Upper lobe of left lung (tissue), 6 donors: ENCODE data around the gene HBS1L. TPM values are rescaled to one million over a fixed set of nuclear protein-coding genes. Genes with fewer than 3 reads are reported as not detected.

Source experiments
- ATAC-seq, 2 donors: fragments of 200-7000 bp; cut with Tn5 transposase; one replicate each; pipeline ENCODE4 v1.9.1; 2022; ENCODE audit warnings: mild to moderate bottlenecking in 2 of 2, moderate library complexity in 2 of 2; ENCODE audit not compliant: low FRiP score in 2 of 2
- DNase-seq, 2 donors: peaks; one replicate each; pipeline ENCODE4 v3.0.0-alpha.2; 2019 to 2020
- H3K27ac ChIP-seq, 4 donors: fragments of 200-600 bp; sonication (generic); one replicate each; pipeline ENCODE4 v1.5.1; 2016 to 2019
- H3K27me3 ChIP-seq, 4 donors: fragments of 200-600 bp; sonication (generic); one replicate each; pipeline ENCODE4 v1.5.1; 2017 to 2019
- H3K36me3 ChIP-seq, 4 donors: fragments of 200-600 bp; sonication (generic); one replicate each; pipeline ENCODE4 v1.5.1; 2016 to 2019
- H3K4me1 ChIP-seq, 4 donors: fragments of 200-600 bp; sonication (generic); one replicate each; pipeline ENCODE4 v1.5.1; 2018 to 2019
- H3K4me3 ChIP-seq, 4 donors: fragments of 200-600 bp; sonication (generic); one replicate each; pipeline ENCODE4 v1.5.1; 2017 to 2019; ENCODE audit warnings: mild to moderate bottlenecking in 2 of 4, moderate library complexity in 1 of 4
- H3K9me3 ChIP-seq, 4 donors: fragments of 200-600 bp; sonication (generic); one replicate each; pipeline ENCODE4 v1.5.1; 2018 to 2019
- EP300 ChIP-seq, 4 donors: sonication (generic); formaldehyde crosslinking; IDR thresholded peaks; one replicate each; pipeline ENCODE4 v1.5.1; 2017; ENCODE audit warnings: antibody characterized with exemption in 4 of 4, control low read depth in 2 of 4
- POLR2A ChIP-seq, 4 donors: fragments of 450-650 bp; IDR thresholded peaks; one replicate each; pipeline ENCODE4 v1.5.1; 2016 to 2017; ENCODE audit warnings: antibody characterized with exemption in 4 of 4, mild to moderate bottlenecking in 2 of 4
- POLR2AphosphoS5 ChIP-seq, 2 donors: sonication (generic); formaldehyde crosslinking; IDR thresholded peaks; one replicate each; pipeline ENCODE4 v1.5.1; 2017; ENCODE audit warnings: antibody characterized with exemption in 2 of 2
- WGBS, 2 donors: methylation state at CpG; one replicate each; pipeline ENCODE4 v1.1.5; 2017 to 2018; 5-methylcytosine and 5-hydroxymethylcytosine counted together
- total RNA-seq, 6 donors: library from RNA; depleted of rRNA in 4 of 6; stranded (reverse); fragments of >200 nt in 4 of 6; gene quantifications; one replicate each; pipeline versions ENCODE4 v1.1.0 to v1.2.1, GENCODE V29; 2016 to 2021
- TF ChIP-seq, protein P1 (sequence below), 6 experiments: fragments of 450-650 bp in 4 of 6; fragments of 200-600 bp in 2 of 6; sonication (generic) in 2 of 6; IDR thresholded peaks; one replicate each; pipeline ENCODE4 v1.5.1; 2016 to 2019; ENCODE audit warnings: antibody characterized with exemption in 6 of 6
- donor health status: DM: no; HTN: no; CAD: no; lungs with moderate emphysema.
- donor health status: DM: no; HTN: yes; CAD: no; lungs with severe emphysema.

The HBS1L gene
- total RNA-seq, 6 donors from 2014 or later = 16.8 to 47.0 (median 38.5) TPM

DNA sequence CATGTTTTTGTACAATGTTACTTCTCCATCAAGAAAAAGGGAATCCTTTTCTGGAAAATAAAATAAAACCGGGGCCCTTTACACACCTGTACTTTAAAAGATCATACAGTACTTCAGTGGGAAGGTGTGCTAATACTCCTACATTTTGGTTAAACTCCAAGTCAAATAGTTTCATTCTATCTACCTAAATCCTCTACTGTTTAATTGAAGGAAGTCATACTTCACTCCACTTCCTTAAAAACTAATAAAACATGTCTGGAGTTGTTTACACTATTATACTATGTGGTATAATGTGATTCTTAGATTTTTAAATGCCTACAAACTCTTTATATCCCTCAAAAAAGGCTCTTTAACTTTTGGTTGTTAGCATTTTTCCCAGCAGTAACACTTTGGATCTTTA is 18.6 kb upstream of the HBS1L start:
- TF ChIP-seq POLR2A (IDR thresholded peaks at IDR 0.05) (no peak), POLR2AphosphoS5 (IDR thresholded peaks at IDR 0.05) (no peak), EP300 (IDR thresholded peaks at IDR 0.05) (no peak)
- TF ChIP-seq, protein P1, sequence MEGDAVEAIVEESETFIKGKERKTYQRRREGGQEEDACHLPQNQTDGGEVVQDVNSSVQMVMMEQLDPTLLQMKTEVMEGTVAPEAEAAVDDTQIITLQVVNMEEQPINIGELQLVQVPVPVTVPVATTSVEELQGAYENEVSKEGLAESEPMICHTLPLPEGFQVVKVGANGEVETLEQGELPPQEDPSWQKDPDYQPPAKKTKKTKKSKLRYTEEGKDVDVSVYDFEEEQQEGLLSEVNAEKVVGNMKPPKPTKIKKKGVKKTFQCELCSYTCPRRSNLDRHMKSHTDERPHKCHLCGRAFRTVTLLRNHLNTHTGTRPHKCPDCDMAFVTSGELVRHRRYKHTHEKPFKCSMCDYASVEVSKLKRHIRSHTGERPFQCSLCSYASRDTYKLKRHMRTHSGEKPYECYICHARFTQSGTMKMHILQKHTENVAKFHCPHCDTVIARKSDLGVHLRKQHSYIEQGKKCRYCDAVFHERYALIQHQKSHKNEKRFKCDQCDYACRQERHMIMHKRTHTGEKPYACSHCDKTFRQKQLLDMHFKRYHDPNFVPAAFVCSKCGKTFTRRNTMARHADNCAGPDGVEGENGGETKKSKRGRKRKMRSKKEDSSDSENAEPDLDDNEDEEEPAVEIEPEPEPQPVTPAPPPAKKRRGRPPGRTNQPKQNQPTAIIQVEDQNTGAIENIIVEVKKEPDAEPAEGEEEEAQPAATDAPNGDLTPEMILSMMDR (IDR thresholded peaks at IDR 0.05) = no peak
- DNase-seq (no peak), ATAC-seq (no peak)
- H3K4me3 ChIP-seq = no peak overlapping the region
- H3K27me3 ChIP-seq = no peaks in the 10 kb centered on the region
- H3K9me3 ChIP-seq = no peaks in the 10 kb centered on the region
- H3K36me3 ChIP-seq = no peaks in the 10 kb centered on the region
- WGBS, 2 donors = 60 to 67% methylated on average over 1 of the region's 1 CpG
- no peak overlapping the region for H3K27ac ChIP-seq
- no peaks in the 10 kb centered on the region for H3K4me1 ChIP-seq

DNA sequence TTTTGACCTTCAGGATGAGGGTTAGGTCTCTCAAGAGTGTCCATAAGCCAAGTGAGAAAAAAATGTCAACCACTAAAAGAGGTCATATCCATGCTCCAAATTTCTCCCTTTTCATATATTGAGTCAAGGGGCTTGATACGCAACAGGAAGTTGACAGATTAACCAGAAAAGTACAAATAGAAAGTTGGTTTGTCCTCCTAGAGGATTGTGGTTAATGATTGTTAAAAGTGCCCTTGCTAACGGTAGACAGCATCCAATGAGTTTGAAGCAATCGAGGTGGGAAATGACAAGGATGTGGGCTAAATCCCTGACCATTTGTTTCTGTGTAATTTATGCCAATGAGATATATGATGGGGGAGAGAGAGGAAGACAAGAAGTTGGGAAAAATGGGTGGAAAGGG is 18.1 kb upstream of the HBS1L start:
- Histone ChIP-seq H3K4me3 (no peak overlapping the region), H3K27me3 (no peaks in the 10 kb centered on the region), H3K4me1 (no peaks in the 10 kb centered on the region), H3K9me3 (no peaks in the 10 kb centered on the region), H3K27ac (no peak overlapping the region), H3K36me3 (no peaks in the 10 kb centered on the region)
- ATAC-seq (no peak), DNase-seq (no peak)
- no peak for TF ChIP-seq EP300 (IDR thresholded peaks at IDR 0.05)
- TF ChIP-seq, protein P1 (IDR thresholded peaks at IDR 0.05) = no peak
- TF ChIP-seq POLR2AphosphoS5 (IDR thresholded peaks at IDR 0.05) = no peak
- no peak for TF ChIP-seq POLR2A (IDR thresholded peaks at IDR 0.05)
- 37 to 44% methylated on average over 3 of the region's 3 CpGs for WGBS, 2 donors

- no peak for ATAC-seq
- Histone ChIP-seq H3K4me3 (no peak overlapping the region), H3K9me3 (no peaks in the 10 kb centered on the region), H3K27me3 (no peaks in the 10 kb centered on the region), H3K27ac (no peak overlapping the region), H3K4me1 (no peaks in the 10 kb centered on the region), H3K36me3 (no peaks in the 10 kb centered on the region)
- no peak for DNase-seq
- TF ChIP-seq POLR2A (IDR thresholded peaks at IDR 0.05) (no peak), EP300 (IDR thresholded peaks at IDR 0.05) (no peak), POLR2AphosphoS5 (IDR thresholded peaks at IDR 0.05) (no peak)
- TF ChIP-seq, protein P1 (IDR thresholded peaks at IDR 0.05) = no peak
Observed at GRCh38 chr6:135071541-135071940, 16.9 kb upstream of the HBS1L start.

DNA sequence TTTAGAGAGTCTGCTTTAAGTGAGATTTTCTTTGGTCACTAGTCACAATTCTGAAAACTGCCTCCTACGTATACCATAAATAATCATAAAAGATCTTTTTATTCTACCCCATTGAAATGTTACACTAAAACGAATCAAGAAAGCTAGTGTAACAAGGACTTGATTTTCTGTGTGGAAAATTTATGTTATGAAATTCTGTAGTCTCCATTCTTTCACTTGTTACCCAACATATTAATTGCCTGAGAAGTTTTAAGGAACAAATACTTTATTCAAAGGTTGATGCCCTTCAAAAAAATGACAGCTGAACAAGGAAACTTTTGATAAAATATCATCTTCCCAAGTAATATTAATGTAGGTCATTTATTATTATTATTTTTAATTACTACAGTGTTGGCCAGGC is 13.3 kb upstream of the HBS1L start:
- Histone ChIP-seq H3K4me3 (no peak overlapping the region), H3K4me1 (no peaks in the 10 kb centered on the region), H3K27ac (no peak overlapping the region), H3K27me3 (no peaks in the 10 kb centered on the region), H3K9me3 (no peaks in the 10 kb centered on the region), H3K36me3 (no peaks in the 10 kb centered on the region)
- no peak for ATAC-seq
- TF ChIP-seq, protein P1 (IDR thresholded peaks at IDR 0.05) = no peak
- TF ChIP-seq POLR2AphosphoS5 (IDR thresholded peaks at IDR 0.05) (no peak), POLR2A (IDR thresholded peaks at IDR 0.05) (no peak), EP300 (IDR thresholded peaks at IDR 0.05) (no peak)
- DNase-seq = no peak
- 88 to 93% methylated on average over 2 of the region's 2 CpGs for WGBS, 2 donors

- DNase-seq = no peak
- TF ChIP-seq POLR2AphosphoS5 (IDR thresholded peaks at IDR 0.05) (no peak), EP300 (IDR thresholded peaks at IDR 0.05) (no peak), POLR2A (IDR thresholded peaks at IDR 0.05) (no peak)
- TF ChIP-seq, protein P1 (IDR thresholded peaks at IDR 0.05) = no peak
- H3K9me3 ChIP-seq = no peaks in the 10 kb centered on the region
- no peaks in the 10 kb centered on the region for H3K4me1 ChIP-seq
- H3K36me3 ChIP-seq = no peaks in the 10 kb centered on the region
- H3K4me3 ChIP-seq = no peak overlapping the region
- WGBS, 2 donors = 53 to 60% methylated on average over 3 of the region's 3 CpGs
- H3K27me3 ChIP-seq = no peaks in the 10 kb centered on the region
- H3K27ac ChIP-seq = no peak overlapping the region
- ATAC-seq = no peak
Observed at GRCh38 chr6:135066806-135067205, 12.2 kb upstream of the HBS1L start.
